Fibroblast of the conjunctiva (primary cell): Measurements from ENCODE around the gene PUDP.
A peak's percentile ranks its signal among the peaks of the same experiment; 100 is the strongest.

Experiments used
- DNase-seq: peaks from one replicate; pipeline ENCODE4 v3.0.0-alpha.2; 2010; ENCODE audit warnings: low read depth

The PUDP gene

DNA sequence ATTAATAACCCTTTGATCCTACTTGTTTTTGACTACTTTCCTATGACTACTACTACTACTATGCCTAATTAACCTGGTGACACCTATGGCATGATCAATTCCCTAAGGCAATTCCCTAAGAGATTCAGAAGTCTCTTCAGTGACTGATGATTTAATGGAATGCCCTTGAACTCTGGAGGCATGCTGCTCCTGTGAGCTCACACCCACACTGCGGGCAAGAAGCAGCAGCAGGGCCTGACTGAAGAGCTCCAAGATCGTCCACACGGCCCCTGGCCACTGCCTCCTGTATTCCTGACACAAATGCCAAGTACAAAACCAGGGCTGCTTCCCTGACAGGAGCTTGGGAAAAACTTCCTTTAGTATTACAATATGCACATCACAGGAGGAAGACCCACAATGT is 74.6 kb downstream of the PUDP start:
- no peak for DNase-seq

DNA sequence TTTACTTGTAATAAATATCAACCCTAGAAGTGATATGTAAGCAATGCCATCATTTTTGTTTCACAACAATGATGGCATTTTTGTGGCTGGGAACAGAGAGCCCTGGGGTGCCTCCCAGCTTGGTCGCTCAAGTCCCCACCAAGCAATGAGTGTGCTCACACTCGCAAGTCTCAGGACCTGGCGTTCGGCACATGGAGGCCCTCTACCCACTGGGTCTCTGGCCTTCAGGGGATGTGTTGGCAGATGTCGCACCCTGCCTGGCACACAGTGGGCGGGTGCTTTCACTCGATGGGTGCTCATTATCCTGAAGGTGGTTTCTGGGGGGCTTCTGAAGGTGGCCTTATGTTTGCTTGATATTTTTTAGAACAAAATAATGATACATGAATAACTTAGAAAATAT is 75.1 kb downstream of the PUDP start:
- no peak for DNase-seq

DNA sequence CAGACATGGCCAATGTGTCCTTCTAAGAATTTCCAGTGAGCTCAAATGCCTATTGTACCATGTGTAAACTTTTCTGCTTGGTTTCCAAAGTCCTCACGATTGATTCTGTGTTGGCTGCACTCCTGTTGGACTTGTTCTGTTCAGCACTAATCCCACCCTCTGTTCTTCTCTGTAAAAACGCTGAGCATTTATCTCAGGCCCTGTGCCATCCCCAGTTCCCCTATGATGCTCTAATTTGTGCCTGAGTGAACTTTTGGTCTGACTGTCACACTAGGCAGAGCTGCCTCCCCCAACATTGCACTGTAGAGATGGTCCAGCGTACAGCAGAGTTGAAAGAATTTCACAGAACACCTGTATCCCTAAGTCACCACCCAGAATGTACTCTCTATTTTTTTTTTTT is 76.6 kb downstream of the PUDP start:
- DNase-seq: no peak

DNA sequence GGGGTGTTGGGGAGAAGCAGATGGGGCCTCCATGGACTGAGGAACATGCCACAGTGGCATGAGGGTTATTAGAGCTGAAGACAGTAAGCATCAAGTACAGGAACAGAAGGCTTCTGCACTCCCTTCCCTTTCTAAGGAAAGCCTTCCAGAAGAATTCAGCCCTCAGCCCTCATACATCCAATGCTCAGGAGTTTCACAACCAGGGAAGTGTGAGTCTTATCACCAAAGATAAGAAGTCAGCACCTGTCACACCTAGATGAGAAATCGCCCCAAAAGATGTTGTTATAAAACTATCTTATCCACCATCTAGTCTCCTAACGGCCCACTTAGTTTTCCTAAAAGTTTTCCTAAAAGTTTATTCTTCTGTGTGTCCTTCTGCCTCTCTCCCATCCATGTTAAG is 78.4 kb downstream of the PUDP start:
- DNase-seq: no peak

DNA sequence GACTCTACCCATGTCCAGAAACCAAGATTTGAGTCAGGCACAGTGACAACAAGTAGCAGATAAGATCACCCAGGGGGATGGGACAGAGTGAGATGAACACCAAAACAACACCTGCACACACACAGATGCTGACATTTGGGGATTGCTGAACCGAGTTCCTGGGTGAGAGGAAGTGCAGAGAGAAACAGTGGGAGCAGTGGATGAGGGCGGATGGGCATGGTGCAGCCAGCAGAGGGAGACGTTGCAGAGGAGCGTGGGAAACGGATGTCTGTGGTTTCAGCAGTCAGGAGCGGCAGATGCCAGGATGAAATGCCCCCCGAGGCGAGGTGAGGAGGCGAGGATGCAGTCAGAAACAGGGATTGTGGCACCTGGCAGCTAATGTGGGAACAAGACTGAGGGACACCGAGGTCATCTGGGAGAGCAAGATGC is 79.0 kb downstream of the PUDP start:
- no peak for DNase-seq

DNA sequence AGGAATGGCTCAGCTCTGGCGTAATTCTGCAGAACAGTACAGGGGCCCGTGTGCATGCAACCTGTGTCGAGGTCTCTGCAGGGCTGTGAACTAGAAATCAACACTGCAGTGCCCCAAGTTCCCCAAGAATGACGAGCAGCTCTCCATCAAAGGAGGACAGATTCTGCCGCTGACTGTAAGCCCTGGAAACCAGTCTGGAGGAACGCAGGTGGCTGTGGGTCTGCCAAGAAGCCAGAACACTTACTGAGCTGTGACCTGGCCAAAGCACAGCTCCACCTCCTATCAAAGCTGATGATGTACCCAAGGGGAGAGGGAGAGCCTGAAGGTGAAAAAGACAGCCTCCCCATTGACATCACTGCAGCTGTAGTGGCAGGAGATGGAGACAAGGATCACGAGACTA is 80.7 kb downstream of the PUDP start:
- DNase-seq: no peak

DNA sequence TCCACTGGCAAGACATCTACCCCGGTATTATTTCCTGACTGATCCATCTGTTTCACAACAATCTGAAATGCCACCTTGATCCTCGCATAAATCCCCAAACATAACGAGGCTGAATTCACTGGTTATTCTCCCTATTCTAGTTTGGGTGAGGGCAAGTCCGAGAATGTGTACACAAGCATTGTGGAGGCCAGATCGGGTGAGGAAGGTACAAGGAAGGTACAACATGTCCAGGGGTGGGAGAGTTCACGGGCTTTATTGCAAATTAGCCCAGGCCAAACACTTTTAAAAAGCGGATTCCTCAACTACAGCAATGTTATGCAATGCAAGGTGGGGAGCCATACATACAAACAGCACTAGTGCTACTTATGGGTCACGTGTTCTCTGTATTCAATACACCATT is 82.5 kb downstream of the PUDP start:
- no peak for DNase-seq

DNA sequence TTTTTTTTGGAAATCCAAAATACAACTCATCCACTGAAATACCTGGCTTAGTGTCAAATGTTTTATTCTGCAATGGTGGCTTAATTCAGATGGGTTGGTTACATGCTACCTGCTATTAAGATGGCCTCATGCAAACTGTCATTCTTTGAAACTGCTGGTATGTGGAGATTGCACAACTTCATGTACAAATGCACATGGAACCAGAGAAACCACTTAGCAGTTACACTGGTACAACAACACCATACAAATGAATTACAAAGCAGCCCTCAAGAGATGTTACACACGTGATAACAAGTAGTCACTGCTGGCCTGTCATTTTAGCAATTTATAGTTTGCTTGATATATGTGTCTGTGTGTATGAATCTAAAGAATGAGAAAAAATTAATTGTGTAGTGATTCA is 85.0 kb downstream of the PUDP start:
- no peak for DNase-seq

DNA sequence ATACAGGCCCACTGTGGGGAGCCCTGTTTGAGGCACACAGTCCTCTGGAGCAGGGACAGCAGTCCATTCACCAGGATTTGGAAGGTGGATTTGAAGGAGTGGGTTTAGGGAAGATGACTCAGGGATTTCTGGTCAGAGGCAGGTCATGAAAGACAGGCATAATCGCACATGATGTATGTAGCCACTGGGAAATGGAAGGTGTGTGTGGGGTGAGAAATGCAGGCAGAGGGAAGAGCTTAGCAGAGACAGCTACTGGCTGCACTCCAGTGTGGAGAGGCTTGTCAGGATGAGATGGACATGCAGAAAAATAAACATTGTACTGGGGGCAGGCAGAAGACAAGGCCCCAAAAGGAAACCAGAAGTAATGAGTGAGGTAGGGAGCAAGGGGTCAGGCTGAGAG is 85.7 kb downstream of the PUDP start:
- no peak for DNase-seq

DNA sequence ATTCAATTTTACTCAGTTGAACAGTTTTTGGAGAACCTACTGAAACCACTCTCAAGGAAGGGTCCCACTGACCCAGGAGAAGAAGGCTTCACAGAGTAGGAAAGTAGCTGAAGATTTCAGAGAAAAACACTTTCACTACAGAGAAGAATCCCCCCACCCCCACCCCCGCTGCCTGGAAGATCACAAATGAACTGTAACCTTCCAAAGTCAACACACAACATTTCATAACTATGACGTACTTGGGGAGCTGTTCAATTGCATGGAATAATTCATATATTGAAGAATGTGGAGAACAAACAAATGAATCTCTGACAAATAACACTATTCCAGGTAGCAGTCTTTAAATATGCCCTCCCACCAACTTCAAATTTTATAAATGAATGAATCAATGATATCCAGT is 86.5 kb downstream of the PUDP start:
- no peak for DNase-seq

DNA sequence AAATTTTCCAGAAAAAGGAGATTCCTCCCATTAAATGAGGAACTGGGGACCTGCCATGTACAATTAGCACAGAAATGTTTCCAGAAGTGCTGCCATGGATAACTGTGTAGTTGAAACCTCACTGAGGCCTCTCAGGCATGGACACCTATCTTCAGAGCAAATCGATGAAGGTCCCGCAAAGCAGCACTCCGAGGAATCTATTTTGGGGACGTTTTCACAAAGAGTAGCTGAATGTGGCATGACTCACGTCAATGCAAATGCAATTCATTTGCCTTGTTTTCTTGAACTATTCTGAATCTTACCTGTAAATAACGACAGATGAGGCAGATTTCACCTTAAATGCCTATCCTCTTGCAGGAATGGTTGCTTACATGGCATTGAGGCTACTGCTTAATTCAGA is 87.5 kb downstream of the PUDP start:
- no peak for DNase-seq

DNA sequence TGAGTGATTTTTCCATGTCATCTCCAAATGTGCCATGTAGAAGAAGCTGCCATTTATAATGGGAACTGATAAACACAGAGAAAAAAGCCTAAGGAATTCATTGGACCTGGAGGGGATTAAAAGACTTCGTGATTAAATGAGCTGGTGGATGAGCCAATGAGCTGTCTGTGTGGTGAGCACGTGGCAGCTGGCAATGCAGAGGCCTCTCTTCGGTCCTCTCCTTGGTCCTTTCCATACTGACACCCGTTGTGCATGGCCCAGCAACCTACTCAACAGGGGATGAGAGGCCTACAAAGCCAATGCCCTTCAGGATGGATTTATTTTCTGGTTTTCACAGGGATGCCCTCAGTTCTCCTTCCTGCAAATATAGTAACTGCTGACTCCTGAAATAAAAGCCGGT is 88.1 kb downstream of the PUDP start:
- no peak for DNase-seq

DNA sequence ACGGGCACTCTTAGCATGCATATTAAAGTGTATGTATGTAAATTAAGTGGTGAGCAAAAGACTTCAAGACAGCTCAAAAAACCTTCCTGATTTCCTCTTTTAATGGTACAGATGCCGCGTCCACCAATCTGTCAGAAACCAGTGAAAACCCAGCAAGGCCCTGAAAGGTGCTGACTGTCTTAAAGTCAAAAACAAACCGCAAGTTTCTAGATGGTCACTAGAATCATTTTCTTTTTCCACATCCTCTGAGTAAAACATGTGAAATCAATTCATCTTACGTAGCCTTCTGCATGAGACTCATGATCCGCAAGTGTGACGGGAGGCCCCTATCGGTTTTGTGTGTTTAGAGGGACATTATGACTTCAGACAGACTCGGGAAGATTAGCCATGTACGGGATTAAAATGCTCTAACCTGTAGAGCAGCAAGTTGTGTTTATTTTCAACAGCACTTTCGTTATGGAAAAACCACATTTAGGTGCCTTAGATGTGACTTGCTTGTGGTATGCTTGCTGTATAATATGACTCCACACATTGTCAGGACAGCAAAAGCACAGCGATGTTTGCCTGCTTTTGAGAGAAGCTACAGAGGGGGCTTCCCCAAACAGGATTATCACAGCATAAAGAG is 88.6 kb downstream of the PUDP start:
- no peak for DNase-seq

DNA sequence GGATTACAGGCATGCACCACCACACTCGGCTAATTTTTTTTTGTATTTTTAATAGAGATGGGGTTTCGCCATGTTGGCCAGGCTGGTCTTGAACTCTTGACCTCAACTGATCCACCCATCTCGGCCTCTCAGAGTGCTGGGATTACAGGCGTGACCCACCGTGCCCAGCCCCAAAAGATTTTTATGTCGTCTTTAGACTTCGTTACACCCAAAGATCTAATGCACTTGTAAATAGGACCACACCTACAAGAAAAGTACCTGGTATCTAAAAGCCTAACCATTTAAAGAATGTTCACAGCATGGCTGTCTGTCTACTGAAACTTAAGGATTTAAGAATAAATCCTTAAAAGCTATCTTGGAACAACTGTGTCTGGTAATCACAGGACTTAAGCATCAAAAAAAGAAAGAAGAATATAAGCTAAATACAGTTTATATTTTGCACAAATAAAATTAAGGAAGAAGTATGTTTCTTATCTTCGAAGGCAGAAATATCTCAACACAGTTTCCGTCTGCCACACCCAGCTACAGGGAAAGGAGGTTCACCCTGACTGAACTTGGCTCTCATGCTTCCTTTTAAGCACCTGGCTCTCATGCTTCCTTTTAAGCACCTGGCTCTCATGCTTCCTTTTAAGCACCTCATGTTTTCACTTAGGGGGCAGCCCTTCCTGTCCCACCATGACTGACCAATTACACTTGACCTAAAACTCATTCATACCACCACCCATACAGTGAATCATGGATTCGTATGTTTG is 92.4 kb downstream of the PUDP start:
- no peak for DNase-seq

DNA sequence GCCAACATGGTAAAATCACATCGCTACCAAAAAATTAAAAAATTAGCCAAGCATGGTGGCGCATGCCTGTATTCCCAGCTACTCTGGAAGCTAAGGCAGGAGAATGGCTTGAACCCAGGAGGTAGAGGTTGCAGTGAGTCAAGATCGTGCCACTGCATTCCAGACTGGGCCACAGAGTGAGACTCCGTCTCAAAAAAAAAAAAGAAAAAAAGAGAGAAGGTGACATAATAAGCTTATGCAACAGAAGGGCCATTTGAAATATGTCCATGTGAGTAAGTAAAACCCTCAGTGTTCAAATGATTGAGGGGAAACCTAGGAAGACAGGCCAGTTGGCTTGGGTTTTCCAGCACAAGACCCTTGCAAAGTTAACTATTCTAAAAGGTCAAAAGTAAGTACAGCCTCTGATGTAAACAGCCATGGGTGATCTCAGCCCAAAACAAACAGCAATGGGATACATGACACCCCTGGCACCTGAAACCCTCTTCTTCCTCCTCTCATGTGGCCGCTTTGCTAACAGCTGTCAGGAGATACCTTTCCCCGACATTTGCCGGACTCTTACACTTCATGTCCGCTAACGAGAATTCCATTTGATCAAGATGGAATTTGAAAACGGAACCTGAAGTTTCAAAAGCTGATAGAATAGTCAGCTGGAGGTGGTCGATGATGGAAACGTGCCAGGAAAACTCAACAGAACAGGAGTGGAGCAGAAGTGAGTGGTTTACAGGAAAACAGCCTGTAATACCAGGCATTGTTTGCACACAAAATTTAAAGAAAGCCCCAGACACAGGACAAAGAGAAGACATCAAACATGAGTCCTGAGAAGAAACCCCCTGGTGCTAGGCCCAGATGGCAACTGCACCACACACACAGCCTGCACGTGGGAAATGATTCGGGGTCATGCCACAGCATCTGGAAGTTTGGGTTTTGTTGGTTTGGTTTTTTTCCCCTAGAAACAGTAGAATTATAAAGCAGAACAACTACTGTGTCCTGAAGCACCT is 93.4 kb downstream of the PUDP start:
- no peak for DNase-seq

DNA sequence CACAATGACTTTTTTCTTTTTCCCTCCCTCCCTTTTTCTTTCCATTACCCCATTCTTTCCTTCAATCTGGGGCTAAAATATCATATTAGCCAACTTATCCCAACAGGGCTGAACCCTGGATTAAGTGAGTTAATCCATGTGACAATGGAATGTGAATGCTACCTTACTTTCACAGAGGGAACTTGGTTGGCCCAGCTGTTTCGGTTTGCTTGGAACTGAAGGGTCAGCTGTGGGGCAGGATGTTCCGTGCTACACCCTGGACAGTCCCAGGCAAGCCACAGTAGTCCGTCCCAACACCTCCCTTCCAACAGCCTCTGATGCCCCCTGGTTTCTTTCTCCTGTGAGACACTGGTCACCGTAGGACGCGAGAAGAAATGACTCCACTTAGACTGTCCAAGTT is 95.4 kb downstream of the PUDP start:
- no peak for DNase-seq

DNA sequence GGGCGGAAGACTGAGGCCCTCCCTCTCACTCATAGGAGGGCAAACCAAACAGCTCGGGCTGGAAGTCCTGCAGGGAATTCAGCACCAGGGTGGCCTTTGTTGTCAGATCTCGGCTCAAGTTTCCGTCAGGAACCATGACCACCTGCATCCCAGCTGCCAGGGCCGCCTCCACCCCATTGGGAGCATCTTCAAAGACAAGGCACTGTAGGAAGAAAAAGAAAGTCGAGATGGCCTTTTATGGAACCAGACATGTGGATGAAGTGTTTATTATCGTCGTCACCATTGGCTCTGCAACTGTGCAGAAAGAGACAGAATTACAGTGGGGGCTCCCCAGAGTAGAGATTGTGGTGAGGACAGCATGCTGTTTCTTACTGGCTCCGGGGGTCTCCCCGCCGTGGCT is 97.7 kb downstream of the PUDP start:
- no peak for DNase-seq

DNA sequence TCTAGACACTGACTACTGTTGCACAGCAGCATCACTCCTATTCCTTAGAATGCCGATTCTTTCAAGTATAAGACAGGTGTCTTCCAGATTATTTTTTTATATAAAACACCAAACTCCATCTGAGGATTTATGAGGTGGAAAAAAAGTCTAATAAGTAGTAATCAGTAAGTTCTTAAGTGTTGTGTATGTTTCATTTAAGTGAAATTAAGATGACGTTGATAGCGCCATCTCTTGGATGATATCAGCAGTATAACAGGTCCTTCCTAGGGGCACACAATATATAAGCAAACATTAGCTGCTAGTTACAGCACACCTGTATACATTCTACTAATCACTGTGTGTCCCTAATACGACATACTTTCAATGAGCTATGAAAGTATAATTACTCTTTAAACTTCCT is 100.0 kb downstream of the PUDP start:
- DNase-seq: no peak

DNA sequence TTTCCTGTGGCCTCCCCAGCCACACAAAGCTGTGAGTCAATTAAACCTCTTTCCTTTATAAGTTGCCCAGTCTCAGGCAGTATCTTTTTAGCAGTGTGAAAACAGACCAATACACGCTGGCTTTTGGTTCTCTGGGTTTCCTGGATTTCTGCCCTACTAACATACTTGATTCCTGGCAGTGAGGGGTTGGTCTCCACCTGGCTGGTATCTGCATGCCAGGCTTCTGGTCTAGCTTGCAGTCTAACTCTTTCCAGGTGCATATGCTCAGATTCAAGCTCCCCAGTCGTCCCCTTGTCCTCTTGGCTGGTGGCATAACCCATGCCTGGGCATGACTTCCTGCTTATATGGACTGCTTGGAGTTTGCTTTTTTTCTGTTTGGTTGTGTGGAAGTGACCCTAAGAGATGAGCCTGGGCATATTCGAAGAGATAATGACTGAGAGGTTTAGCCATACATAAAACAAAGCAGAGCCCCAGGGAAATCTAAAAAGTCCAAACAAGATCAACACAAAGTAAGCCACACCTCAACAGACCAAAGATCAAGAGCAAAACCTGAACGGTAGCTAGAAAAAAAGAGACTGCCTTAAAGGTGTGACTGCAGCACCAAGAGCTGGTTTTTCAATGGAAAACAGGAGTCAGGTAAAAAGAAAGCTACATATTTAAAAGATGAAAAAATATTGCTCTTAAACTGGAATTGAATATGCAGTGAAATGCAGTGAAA is 102.6 kb downstream of the PUDP start:
- no peak for DNase-seq

DNA sequence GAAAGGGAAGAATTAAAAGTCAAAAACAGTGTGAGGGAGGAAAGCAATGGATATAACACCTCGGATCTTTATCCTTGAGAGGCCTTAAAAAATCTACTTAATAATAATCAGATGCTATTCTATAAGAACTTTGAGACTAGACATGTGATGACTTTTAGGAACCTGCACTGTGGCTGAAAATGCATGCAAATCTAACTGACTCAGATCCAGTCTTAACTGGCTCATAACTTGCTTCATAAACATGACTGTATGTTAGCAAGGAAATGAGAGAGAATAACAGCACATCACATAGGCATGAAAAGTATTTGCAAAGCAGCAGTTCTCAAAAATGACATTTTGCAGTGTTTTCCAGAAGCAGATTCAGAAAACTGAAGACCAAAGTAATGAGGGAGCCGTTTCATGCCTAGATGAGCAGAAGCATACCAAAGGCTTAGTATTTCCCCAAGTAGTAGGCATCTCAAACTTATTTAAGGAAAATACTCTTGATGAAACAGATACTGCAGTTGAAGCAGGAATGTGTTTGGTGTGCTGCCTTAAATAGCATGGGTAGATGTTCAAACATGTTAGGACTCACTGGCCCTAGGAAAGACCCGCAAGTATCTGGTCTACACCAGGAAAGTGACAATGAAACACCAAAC is 104.0 kb downstream of the PUDP start:
- peak; percentile 32 for DNase-seq

DNA sequence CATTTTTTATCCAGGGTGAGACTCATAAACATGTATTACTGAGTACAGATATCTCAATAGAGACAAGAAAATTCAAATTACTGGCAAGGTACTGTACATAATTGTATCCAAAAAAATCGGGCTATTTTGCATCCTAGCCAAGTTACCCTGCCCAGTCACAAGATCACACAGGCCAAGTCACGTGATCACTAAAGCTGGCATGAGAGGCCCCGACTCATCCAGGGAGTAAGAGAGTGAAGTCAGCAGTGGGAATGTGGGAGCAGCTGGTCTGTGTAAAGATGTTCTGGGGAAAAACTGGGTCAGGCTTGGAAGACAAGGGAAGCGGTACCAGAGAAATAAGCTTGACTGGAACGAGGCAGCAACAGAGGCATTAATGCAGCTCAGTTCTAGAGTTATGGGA is 119.7 kb downstream of the PUDP start:
- no peak for DNase-seq

DNA sequence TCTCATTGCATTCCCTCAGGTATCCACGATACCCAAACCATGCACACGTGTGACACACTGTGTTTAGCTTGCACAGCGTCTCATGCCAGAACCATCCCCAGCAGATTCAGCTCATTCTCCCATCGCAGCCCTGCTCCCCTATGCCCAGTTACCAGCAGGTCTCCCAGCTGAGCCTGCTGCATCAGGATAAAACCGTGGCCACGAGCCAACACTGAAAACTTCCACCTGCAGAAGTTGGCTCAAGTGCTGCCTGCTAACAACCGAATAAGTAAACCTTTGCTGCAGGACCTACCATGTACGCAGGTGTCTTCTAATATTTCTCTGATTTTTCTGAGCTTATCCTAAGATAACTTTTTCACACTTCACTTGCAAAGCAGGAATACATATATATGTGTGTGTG is 120.9 kb downstream of the PUDP start:
- DNase-seq: no peak
